A673 (cell line): ENCODE measurements around the gene LBH. TPM values are rescaled to one million over a fixed set of nuclear protein-coding genes. Genes with fewer than 3 reads are reported as not detected.
A peak's percentile ranks its signal among the peaks of the same experiment; 100 is the strongest.

Experiments
- BruUV-seq: library from RNA; stranded (reverse); fragments of 400-500 nt; replicated peaks from 2 replicates; lab custom pipeline; 2021; lab: Mats Ljungman, UMichigan
- CTCF ChIA-PET: fragments of 300-600 bp; sonication (Branson Sonifier 250); formaldehyde crosslinking; loops from one replicate; lab custom pipeline; 2022; ENCODE audit warnings: antibody characterized with exemption; lab: Charles Lee
- POLR2A ChIA-PET: fragments of 300-600 bp; sonication (Branson Sonifier 250); formaldehyde crosslinking; loops from one replicate; lab custom pipeline; 2022; ENCODE audit warnings: antibody characterized with exemption; ENCODE audit not compliant: low non-redundant PET; lab: Charles Lee
- DNase-seq: peaks from one replicate; pipeline ENCODE4 v3.0.0-alpha.2; 2015; ENCODE audit warnings: low spot score
- H3K27ac ChIP-seq: fragments of 200-600 bp; sonication (generic); 2 replicates; pipeline ENCODE4 v1.5.1; 2016; ENCODE audit warnings: mixed run types, low read depth, mild to moderate bottlenecking, mixed read lengths, antibody characterized with exemption, low read length; ENCODE audit not compliant: poor library complexity, severe bottlenecking
- H3K27me3 ChIP-seq: fragments of 200-600 bp; sonication (generic); replicated peaks from 2 replicates; pipeline ENCODE4 v1.6.1; 2017; ENCODE audit warnings: mixed run types, low read depth, mild to moderate bottlenecking, mixed read lengths, antibody characterized with exemption, low read length; ENCODE audit not compliant: insufficient read depth, poor library complexity
- H3K36me3 ChIP-seq: fragments of 200-600 bp; sonication (generic); 2 replicates; pipeline ENCODE4 v1.6.1; 2016; ENCODE audit warnings: mixed run types, mild to moderate bottlenecking, mixed read lengths, antibody characterized with exemption, low read length; ENCODE audit not compliant: insufficient read depth, poor library complexity, severe bottlenecking
- H3K4me1 ChIP-seq: fragments of 200-600 bp; sonication (generic); 2 replicates; pipeline ENCODE4 v1.6.1; 2017; ENCODE audit warnings: mixed run types, mild to moderate bottlenecking, mixed read lengths, antibody characterized with exemption, low read length; ENCODE audit not compliant: insufficient read depth, poor library complexity, severe bottlenecking
- H3K4me3 ChIP-seq: fragments of 200-600 bp; sonication (generic); 2 replicates; pipeline ENCODE4 v1.5.1; 2016; ENCODE audit warnings: low read depth, mixed run types, mild to moderate bottlenecking, mixed read lengths, low read length; ENCODE audit not compliant: poor library complexity, severe bottlenecking
- H3K9me3 ChIP-seq: fragments of 200-600 bp; sonication (generic); 2 replicates; pipeline ENCODE4 v1.6.1; 2016; ENCODE audit warnings: mixed run types, low read depth, mild to moderate bottlenecking, mixed read lengths, antibody characterized with exemption, low read length; ENCODE audit not compliant: poor library complexity, severe bottlenecking
- EZH2 ChIP-seq: fragments of 200-600 bp; sonication (generic); IDR thresholded peaks from 2 replicates; pipeline ENCODE4 v1.6.1; 2017; ENCODE audit warnings: borderline replicate concordance, low read depth, mild to moderate bottlenecking, mixed read lengths, antibody characterized with exemption, low read length; ENCODE audit not compliant: poor library complexity, severe bottlenecking
- intact Hi-C: fragments of 100-400 bp; cut with micrococcal nuclease; formaldehyde crosslinking; loops from one replicate; pipeline ENCODE4 v1.10.0; 2022; ENCODE audit not compliant: unreplicated experiment
- total RNA-seq: library from RNA; stranded (reverse); gene quantifications from 2 replicates; pipeline ENCODE4 v1.2.3, GENCODE V29; 2021
- TF ChIP-seq, protein P1 (sequence below): fragments of 300-800, 200-600 bp; sonication (generic); conservative IDR thresholded peaks from 2 replicates; pipeline ENCODE4 v1.5.1; 2017; ENCODE audit warnings: low read depth, mild to moderate bottlenecking, antibody characterized with exemption, low read length, moderate library complexity, mixed read lengths

Gene LBH
- total RNA-seq, 1 experiment from 2014 or later: 140 TPM

DNA sequence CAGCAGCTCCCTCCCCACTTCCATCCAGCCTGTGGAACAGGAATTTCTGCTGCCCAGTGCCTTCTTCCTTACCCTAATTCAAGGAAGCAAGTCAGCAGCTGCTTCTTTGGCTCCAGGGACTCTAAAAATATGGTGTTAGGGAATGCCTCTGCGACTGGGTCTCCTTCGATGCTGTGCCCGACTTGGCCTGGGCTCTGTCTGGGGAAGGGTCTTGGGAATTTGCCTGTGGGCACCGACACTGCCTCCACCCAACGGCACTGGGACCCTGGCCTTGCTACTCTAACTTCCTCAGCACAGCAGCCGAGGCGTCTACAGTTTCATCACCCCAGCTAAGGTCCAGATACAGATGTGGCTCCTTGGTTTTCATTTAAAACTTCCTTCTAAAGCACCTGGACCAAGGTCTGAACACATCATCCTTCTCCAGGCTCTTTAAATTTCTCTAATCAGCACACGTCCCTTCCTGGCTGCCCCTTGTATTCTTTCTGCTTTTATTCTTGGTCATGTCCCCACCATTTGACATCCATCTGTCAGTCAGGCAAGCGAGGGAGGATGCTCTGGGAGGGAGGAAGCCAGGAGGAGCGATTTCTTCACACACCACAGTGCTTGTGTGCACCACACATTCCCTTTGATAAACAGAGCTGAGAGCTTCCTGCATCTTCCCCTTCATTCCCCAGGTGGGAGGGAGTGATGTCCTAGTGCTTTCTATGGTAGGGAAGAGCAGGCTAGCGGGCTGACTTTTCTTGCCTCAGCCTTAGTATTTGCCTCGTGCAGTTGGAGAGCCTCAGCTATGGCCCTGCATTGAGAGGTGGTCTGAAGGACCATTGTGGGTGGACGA is 6.8 kb downstream of the LBH start:
- TF ChIP-seq EZH2: no peak
- TF ChIP-seq, protein P1, sequence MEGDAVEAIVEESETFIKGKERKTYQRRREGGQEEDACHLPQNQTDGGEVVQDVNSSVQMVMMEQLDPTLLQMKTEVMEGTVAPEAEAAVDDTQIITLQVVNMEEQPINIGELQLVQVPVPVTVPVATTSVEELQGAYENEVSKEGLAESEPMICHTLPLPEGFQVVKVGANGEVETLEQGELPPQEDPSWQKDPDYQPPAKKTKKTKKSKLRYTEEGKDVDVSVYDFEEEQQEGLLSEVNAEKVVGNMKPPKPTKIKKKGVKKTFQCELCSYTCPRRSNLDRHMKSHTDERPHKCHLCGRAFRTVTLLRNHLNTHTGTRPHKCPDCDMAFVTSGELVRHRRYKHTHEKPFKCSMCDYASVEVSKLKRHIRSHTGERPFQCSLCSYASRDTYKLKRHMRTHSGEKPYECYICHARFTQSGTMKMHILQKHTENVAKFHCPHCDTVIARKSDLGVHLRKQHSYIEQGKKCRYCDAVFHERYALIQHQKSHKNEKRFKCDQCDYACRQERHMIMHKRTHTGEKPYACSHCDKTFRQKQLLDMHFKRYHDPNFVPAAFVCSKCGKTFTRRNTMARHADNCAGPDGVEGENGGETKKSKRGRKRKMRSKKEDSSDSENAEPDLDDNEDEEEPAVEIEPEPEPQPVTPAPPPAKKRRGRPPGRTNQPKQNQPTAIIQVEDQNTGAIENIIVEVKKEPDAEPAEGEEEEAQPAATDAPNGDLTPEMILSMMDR: no peak
- CTCF ChIA-PET: interaction anchor here (0.9 kb wide), 1 partner anchor 7 kb away, joined by 5 read pairs; the partner anchor contains the start of gene LBH
- Histone ChIP-seq H3K9me3 (no peaks in the 10 kb centered on the region), H3K4me1 (peaks cover 17% of the 10 kb centered on the region), H3K27ac (peak overlapping the region; percentile 11), H3K36me3 (peaks cover 87% of the 10 kb centered on the region), H3K4me3 (no peak overlapping the region), H3K27me3 (no peaks in the 10 kb centered on the region)
- BruUV-seq: no TSS peak
- POLR2A ChIA-PET: no interaction called here
- no peak for DNase-seq
- intact Hi-C loops: loop anchor here (10.0 kb wide), 1 partner anchor 207 kb away; the partner anchor contains the start of gene LCLAT1

DNA sequence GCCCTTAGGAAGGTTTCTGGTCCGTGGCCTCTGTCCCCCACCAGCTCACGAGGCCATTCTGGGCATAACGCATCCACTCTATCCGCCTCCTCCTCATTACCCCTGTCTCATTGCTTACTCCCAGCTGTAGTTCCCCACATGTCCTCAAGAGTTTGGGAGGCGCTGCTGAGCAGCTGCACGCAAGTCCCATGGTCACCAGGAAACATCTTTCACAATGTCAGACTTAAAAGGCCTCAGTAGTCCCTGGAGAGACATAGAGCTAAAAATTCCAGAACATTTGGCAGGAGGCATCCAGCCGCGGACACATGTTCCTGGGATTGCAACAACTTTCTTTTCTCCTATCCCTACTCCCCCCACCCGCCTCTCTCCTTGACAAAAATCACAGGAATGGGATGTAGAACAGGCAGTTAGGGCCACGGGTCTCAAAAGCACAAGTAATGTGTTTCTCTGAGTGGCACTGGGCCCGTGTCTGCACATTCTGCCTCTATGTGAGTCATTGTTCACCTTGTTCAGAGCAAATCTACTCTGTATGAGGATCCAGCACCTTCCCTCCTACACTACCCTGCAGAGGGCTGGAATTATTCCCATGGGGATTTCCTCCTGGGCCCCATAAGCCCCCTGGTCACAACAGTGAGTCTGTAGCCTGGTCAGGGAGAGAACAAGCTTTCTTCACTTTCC is 8.1 kb downstream of the LBH start:
- peak overlapping the region; percentile 17 for H3K27ac ChIP-seq
- peaks cover 93% of the 10 kb centered on the region for H3K36me3 ChIP-seq
- POLR2A ChIA-PET: no interaction called here

More for the DNA sequence above, 8.1 kb downstream of the LBH start:
- DNase-seq: peak; percentile 88
- Histone ChIP-seq H3K9me3 (no peaks in the 10 kb centered on the region), H3K4me1 (peaks cover 16% of the 10 kb centered on the region), H3K4me3 (no peak overlapping the region), H3K27me3 (no peaks in the 10 kb centered on the region)
- CTCF ChIA-PET: interaction anchor here (0.6 to 1.5 kb wide), 3 partner anchors 9 to 74 kb away, joined by 5 to 10 read pairs (median 5); partner anchors contain the start of gene LBH
- intact Hi-C loops: loop anchor here (10.0 kb wide), 1 partner anchor 205 kb away; the partner anchor contains the start of gene LCLAT1
- no TSS peak for BruUV-seq
- TF ChIP-seq EZH2: no peak
- TF ChIP-seq, protein P1: peak; percentile 95
